Peyer's patch (tissue), 4 donors: ENCODE results near the gene HRC. TPM values are rescaled to one million over a fixed set of nuclear protein-coding genes. Genes with fewer than 3 reads are reported as not detected.

Experiments
- DNase-seq, 3 donors: peaks; one replicate each; pipeline ENCODE4 v3.0.0-alpha.2; 2017 to 2019
- H3K27ac ChIP-seq, 4 donors: fragments of 200-600 bp; sonication (generic); one replicate each; pipeline ENCODE4 v1.5.1; 2016 to 2019
- H3K27me3 ChIP-seq, 2 donors: fragments of 200-600 bp; sonication (generic); one replicate each; pipeline ENCODE4 v1.5.1; 2019
- H3K36me3 ChIP-seq, 3 donors: fragments of 200-600 bp; sonication (generic); one replicate each; pipeline ENCODE4 v1.5.1; 2016 to 2019
- H3K4me1 ChIP-seq, 4 donors: fragments of 200-600 bp; sonication (generic); one replicate each; pipeline ENCODE4 v1.5.1; 2016 to 2019
- H3K4me3 ChIP-seq, 4 donors: fragments of 200-600 bp; sonication (generic); 1 replicate in 3 of 4; 2 replicates in 1 of 4; pipeline ENCODE4 v1.5.1; 2016 to 2019; ENCODE audit warnings: mild to moderate bottlenecking in 1 of 4
- H3K9me3 ChIP-seq, 4 donors: fragments of 200-600 bp; sonication (generic); one replicate each; pipeline ENCODE4 v1.5.1; 2016 to 2019; ENCODE audit warnings: mild to moderate bottlenecking in 1 of 4
- POLR2A ChIP-seq, 2 donors: fragments of 450-650 bp; IDR thresholded peaks; one replicate each; pipeline ENCODE4 v1.5.1; 2017; ENCODE audit warnings: antibody characterized with exemption in 2 of 2, mild to moderate bottlenecking in 2 of 2, moderate library complexity in 2 of 2
- total RNA-seq, 4 donors: library from RNA; depleted of rRNA; stranded (reverse); fragments of >200 nt; gene quantifications; one replicate each; pipeline ENCODE4 v1.1.0, GENCODE V29; 2016
- TF ChIP-seq, protein P1 (sequence below), 6 experiments: fragments of 450-650 bp in 4 of 6; fragments of 200-600 bp in 2 of 6; sonication (generic) in 1 of 6; IDR thresholded peaks; one replicate each; pipeline ENCODE4 v1.5.1; 2017 to 2019; ENCODE audit warnings: antibody characterized with exemption in 6 of 6, mild to moderate bottlenecking in 3 of 6, moderate library complexity in 1 of 6

The HRC gene
- total RNA-seq, 4 donors from 2014 or later: 0.35 to 0.76 (median 0.67) TPM; not detected in 1

GRCh38 chr19:49111218-49111998, 43.8 kb downstream of the HRC start:
- DNase-seq: no peak
- peaks cover 0 to 29% (median 0%) of the 10 kb centered on the region in 3 donors for H3K36me3 ChIP-seq
- H3K9me3 ChIP-seq: no peaks in the 10 kb centered on the region
- H3K27ac ChIP-seq: no peak overlapping the region
- H3K4me3 ChIP-seq: no peak overlapping the region
- TF ChIP-seq, protein P1, sequence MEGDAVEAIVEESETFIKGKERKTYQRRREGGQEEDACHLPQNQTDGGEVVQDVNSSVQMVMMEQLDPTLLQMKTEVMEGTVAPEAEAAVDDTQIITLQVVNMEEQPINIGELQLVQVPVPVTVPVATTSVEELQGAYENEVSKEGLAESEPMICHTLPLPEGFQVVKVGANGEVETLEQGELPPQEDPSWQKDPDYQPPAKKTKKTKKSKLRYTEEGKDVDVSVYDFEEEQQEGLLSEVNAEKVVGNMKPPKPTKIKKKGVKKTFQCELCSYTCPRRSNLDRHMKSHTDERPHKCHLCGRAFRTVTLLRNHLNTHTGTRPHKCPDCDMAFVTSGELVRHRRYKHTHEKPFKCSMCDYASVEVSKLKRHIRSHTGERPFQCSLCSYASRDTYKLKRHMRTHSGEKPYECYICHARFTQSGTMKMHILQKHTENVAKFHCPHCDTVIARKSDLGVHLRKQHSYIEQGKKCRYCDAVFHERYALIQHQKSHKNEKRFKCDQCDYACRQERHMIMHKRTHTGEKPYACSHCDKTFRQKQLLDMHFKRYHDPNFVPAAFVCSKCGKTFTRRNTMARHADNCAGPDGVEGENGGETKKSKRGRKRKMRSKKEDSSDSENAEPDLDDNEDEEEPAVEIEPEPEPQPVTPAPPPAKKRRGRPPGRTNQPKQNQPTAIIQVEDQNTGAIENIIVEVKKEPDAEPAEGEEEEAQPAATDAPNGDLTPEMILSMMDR (IDR thresholded peaks at IDR 0.05): no peak
- no peak for TF ChIP-seq POLR2A (IDR thresholded peaks at IDR 0.05)
- H3K27me3 ChIP-seq: no peaks in the 10 kb centered on the region
- H3K4me1 ChIP-seq: peaks cover 0 to 14% (median 9%) of the 10 kb centered on the region in 4 donors

- TF ChIP-seq, protein P1 (IDR thresholded peaks at IDR 0.05): no peak
- TF ChIP-seq POLR2A (IDR thresholded peaks at IDR 0.05): no peak
- no peak overlapping the region for H3K4me3 ChIP-seq
- H3K27ac ChIP-seq: no peak overlapping the region
- DNase-seq: no peak
- H3K9me3 ChIP-seq: no peaks in the 10 kb centered on the region
- H3K36me3 ChIP-seq: peaks cover 0 to 38% (median 0%) of the 10 kb centered on the region in 3 donors
- H3K4me1 ChIP-seq: peaks cover 0 to 12% (median 8%) of the 10 kb centered on the region in 4 donors
- H3K27me3 ChIP-seq: no peaks in the 10 kb centered on the region
Observed at GRCh38 chr19:49110567-49110966, 44.6 kb downstream of the HRC start.

DNA sequence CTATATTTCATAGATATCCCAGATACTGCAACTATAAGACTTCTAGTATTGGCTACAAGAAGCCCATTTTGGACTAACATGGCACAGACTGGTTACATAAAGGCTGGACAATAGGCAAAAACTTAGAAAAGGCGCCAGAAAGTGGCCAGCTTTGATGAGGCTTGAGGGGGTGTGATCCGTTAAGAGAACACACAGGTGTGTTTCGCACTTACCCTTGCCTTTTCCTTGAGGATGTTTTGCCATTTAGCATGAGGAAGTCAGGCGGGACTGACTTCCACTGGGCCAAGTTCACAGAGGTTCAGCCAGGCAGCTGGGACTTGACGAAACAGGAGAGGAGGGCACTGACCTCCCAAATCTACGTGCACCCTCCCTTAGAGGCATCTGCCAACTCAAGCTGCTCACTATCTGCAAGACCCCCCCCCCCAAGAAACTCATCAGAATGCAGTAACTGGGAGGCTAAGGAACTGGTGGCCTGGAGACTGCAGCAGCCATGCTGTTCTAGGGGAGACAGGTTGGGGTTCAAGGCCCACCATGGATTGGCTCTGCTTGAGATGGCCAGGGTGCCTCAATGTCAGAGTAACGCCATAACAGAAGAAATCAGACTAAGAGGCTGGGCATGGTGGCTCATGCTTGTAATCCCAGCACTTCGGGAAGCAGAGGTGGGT, 45.5 kb downstream of the HRC start:
- DNase-seq: no peak
- H3K36me3 ChIP-seq: peaks cover 0 to 46% (median 0%) of the 10 kb centered on the region in 3 donors
- no peak overlapping the region for H3K27ac ChIP-seq
- H3K4me1 ChIP-seq: peaks cover 0 to 9% (median 7%) of the 10 kb centered on the region in 4 donors
- no peaks in the 10 kb centered on the region for H3K27me3 ChIP-seq
- TF ChIP-seq, protein P1 (IDR thresholded peaks at IDR 0.05): no peak
- no peak for TF ChIP-seq POLR2A (IDR thresholded peaks at IDR 0.05)
- H3K9me3 ChIP-seq: no peaks in the 10 kb centered on the region
- H3K4me3 ChIP-seq: no peak overlapping the region

GRCh38 chr19:49109051-49109450, 46.1 kb downstream of the HRC start:
- DNase-seq: no peak
- no peak overlapping the region for H3K4me3 ChIP-seq
- peaks cover 0 to 53% (median 0%) of the 10 kb centered on the region in 3 donors for H3K36me3 ChIP-seq
- H3K4me1 ChIP-seq: peaks cover 0 to 9% (median 6%) of the 10 kb centered on the region in 4 donors
- no peaks in the 10 kb centered on the region for H3K9me3 ChIP-seq
- TF ChIP-seq, protein P1 (IDR thresholded peaks at IDR 0.05): no peak
- no peak for TF ChIP-seq POLR2A (IDR thresholded peaks at IDR 0.05)
- H3K27me3 ChIP-seq: no peaks in the 10 kb centered on the region
- no peak overlapping the region for H3K27ac ChIP-seq

DNA sequence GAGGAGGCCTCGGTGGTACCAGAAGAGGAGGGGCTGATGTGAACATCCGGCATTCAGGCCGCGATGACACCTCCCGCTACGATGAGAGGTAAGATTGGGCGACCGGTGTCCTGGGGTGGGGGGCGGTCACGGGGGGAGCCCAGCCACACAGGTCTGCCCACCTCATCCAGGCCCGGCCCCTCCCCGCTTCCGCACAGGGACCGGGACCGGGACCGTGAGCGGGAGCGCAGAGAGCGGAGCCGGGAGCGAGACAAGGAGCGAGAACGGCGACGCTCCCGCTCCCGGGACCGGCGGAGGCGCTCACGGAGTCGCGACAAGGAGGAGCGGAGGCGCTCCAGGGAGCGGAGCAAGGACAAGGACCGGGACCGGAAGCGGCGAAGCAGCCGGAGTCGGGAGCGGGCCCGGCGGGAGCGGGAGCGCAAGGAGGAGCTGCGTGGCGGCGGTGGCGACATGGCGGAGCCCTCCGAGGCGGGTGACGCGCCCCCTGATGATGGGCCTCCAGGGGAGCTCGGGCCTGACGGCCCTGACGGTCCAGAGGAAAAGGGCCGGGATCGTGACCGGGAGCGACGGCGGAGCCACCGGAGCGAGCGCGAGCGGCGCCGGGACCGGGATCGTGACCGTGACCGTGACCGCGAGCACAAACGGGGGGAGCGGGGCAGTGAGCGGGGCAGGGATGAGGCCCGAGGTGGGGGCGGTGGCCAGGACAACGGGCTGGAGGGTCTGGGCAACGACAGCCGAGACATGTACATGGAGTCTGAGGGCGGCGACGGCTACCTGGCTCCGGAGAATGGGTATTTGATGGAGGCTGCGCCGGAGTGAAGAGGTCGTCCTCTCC, 47.4 kb downstream of the HRC start:
- H3K36me3 ChIP-seq: peaks cover 0 to 65% (median 0%) of the 10 kb centered on the region in 3 donors
- no peak overlapping the region for H3K4me3 ChIP-seq
- H3K9me3 ChIP-seq: no peaks in the 10 kb centered on the region
- TF ChIP-seq, protein P1 (IDR thresholded peaks at IDR 0.05): no peak
- no peak for TF ChIP-seq POLR2A (IDR thresholded peaks at IDR 0.05)
- no peaks in the 10 kb centered on the region for H3K27me3 ChIP-seq
- DNase-seq: no peak
- H3K27ac ChIP-seq: no peak overlapping the region
- no peaks in the 10 kb centered on the region for H3K4me1 ChIP-seq
